Measurements from ENCODE around the gene CRCP. TPM values are rescaled to one million over a fixed set of nuclear protein-coding genes. Genes with fewer than 3 reads are reported as not detected.

The CRCP gene
- 27.9 to 43.0 TPM (median 30.2 TPM) in 5 replicates for total RNA-seq (2022; extraction: Qiagen RNA extraction; ENCODE audit: low read depth)

DNA sequence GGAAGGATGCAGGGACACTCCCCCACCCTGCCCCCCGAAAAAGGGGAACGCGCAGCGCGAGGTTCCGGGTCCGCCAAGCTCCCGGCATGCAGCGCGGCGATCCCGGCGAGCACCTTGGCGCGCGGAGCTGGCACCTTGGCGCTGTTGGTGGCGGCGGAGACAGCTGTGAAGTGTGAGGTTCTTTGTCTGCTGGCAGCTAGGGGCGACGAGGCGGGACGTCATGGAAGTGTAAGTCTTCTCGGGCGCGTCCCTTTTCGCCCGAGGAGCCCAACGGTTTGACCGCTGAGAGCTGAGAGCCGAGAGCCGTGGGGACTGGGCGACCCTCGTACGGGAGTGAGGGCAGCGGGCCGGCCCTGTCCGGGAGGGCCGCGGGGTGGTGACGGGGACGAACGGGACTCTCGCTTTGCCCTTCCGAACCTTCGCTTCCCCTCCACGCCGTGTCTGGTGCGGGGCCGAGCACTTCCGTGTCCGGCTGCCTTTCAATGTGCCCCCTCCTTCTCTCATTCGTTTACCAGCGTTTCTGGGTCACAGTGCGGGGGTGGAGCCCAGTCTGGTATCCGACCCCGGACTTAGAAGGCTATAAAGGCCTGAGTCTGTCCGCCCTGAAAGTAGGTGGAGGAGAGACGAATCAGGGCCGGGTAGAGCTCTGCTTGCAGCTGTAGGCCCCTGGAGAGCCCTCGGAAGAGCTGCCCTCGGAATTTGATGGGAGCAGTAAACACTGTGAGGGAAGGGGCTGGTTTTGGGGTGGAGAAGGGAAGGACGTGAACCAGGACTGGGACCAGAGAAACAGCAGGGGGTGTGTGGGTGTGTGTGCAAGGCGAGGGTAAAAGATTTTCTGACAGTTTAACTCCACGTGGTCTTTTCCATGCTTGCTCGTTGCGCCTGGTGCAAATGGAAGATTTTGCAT is at the start of gene CRCP:
CRCP (plus strand) TSS at position 105 of the 907 bp plus-strand sequence; CDS start at position 221, 116 bp downstream.

GRCh38 chr7:66075590-66076461 is 38.8 kb upstream of the CRCP start, which contains the start of gene ASL:
Gene ASL, plus strand, starts transcription at chr7:66075819. Its CDS starts 263 bp downstream, at chr7:66076082.

Other genes starting within 250 kb of the CRCP start
- gene VKORC1L1, start 241.8 kb upstream of the CRCP start, total RNA-seq (2022; extraction: Qiagen RNA extraction; ENCODE audit: low read depth) = 23.5 to 40.8 TPM (median 33.2 TPM) in 5 replicates
- 28.1 to 34.4 TPM (median 31.5 TPM) in 5 replicates for gene GUSB, start 132.6 kb upstream of the CRCP start, total RNA-seq (2022; extraction: Qiagen RNA extraction; ENCODE audit: low read depth)
- gene ASL, start 39.0 kb upstream of the CRCP start, total RNA-seq (2022; extraction: Qiagen RNA extraction; ENCODE audit: low read depth) = 19.8 to 22.4 TPM (median 21.3 TPM) in 5 replicates
- gene TPST1, start 90.5 kb downstream of the CRCP start, total RNA-seq (2022; extraction: Qiagen RNA extraction; ENCODE audit: low read depth) = 7.3 to 11.0 TPM (median 10.1 TPM) in 5 replicates